Ascending aorta (tissue), 2 donors: ENCODE data around the gene TXNL4A. TPM values are rescaled to one million over a fixed set of nuclear protein-coding genes. Genes with fewer than 3 reads are reported as not detected.
"Not testable (repeated sequence)": the region's sequence is repeated elsewhere in the genome, so short reads cannot be mapped to it uniquely, and the experiment has no call there.

Experiments
- DNase-seq, 2 donors: peaks; one replicate each; pipeline ENCODE4 v3.0.0-alpha.2; 2019; ENCODE audit warnings: low spot score in 2 of 2
- H3K27ac ChIP-seq, 2 donors: fragments of 200-600 bp; sonication (generic); one replicate each; pipeline ENCODE4 v1.5.1; 2016 to 2017; ENCODE audit warnings: mild to moderate bottlenecking in 1 of 2
- H3K27me3 ChIP-seq: fragments of 200-600 bp; sonication (generic); one replicate; pipeline ENCODE4 v1.5.1; 2017
- H3K36me3 ChIP-seq, 2 donors: fragments of 200-600 bp; sonication (generic); one replicate each; pipeline ENCODE4 v1.5.1; 2016
- H3K4me1 ChIP-seq, 2 donors: fragments of 200-600 bp; sonication (generic); one replicate each; pipeline ENCODE4 v1.5.1; 2016 to 2017; ENCODE audit warnings: mild to moderate bottlenecking in 1 of 2
- H3K4me3 ChIP-seq, 2 donors: fragments of 200-600 bp; sonication (generic); one replicate each; pipeline ENCODE4 v1.5.1; 2016 to 2017; ENCODE audit warnings: mild to moderate bottlenecking in 1 of 2
- H3K9me3 ChIP-seq, 2 donors: fragments of 200-600 bp; sonication (generic); one replicate each; pipeline ENCODE4 v1.5.1; 2016
- CTCF ChIP-seq, 3 experiments: fragments of 200-600 bp in 2 of 3; fragments of 450-650 bp in 1 of 3; sonication (generic) in 2 of 3; IDR thresholded peaks; one replicate each; pipeline ENCODE4 v1.5.1; 2016 to 2019; ENCODE audit warnings: antibody characterized with exemption in 3 of 3, mild to moderate bottlenecking in 1 of 3, moderate library complexity in 1 of 3
- intact Hi-C: fragments of 100-400 bp; cut with DNase I; formaldehyde crosslinking; loops from one replicate; pipeline ENCODE4 v1.15.1; 2023
- total RNA-seq: library from RNA; depleted of rRNA; stranded (reverse); fragments of >200 nt; gene quantifications from one replicate; pipeline ENCODE4 v1.1.0, GENCODE V29; 2016

TXNL4A gene
- total RNA-seq, 1 donor from 2014 or later, result 16.5 TPM

GRCh38 chr18:80012714-80013113 is 24.4 kb upstream of the TXNL4A start:
- intact Hi-C loops, result no loop called here
- Histone ChIP-seq H3K36me3 (no peaks in the 10 kb centered on the region), H3K9me3 (peaks cover 10 to 50% of the 10 kb centered on the region in 2 donors), H3K4me3 (no peak overlapping the region), H3K27me3 (no peaks in the 10 kb centered on the region), H3K4me1 (no peaks in the 10 kb centered on the region), H3K27ac (no peak overlapping the region)
- no peak for TF ChIP-seq CTCF (IDR thresholded peaks at IDR 0.05)
- DNase-seq, result no peak

- H3K4me1 ChIP-seq, H3K27ac ChIP-seq, H3K4me3 ChIP-seq, intact Hi-C loops, H3K36me3 ChIP-seq, DNase-seq, H3K27me3 ChIP-seq: not testable (repeated sequence)
- H3K9me3 ChIP-seq, result peaks cover 10 to 50% of the 10 kb centered on the region in 2 donors
Measured at GRCh38 chr18:80011496-80012137, 23.3 kb upstream of the TXNL4A start.

- no peak for TF ChIP-seq CTCF (IDR thresholded peaks at IDR 0.05)
- Histone ChIP-seq H3K36me3 (no peaks in the 10 kb centered on the region), H3K9me3 (peaks cover 10 to 50% of the 10 kb centered on the region in 2 donors), H3K4me3 (peak overlapping the region in 1 of 2 donors; percentile 0), H3K27ac (peak overlapping the region; percentile 51 to 66), H3K4me1 (no peaks in the 10 kb centered on the region), H3K27me3 (no peaks in the 10 kb centered on the region)
- intact Hi-C loops, result loop anchor here (1.0 kb wide), 2 partner anchors 22 to 23 kb away; partner anchors contain the start of gene TXNL4A
- no peak for DNase-seq
Measured at GRCh38 chr18:80010551-80010906, 22.2 kb upstream of the TXNL4A start.

GRCh38 chr18:80009661-80010550 is 21.5 kb upstream of the TXNL4A start:
- no peaks in the 10 kb centered on the region for H3K36me3 ChIP-seq
- H3K9me3 ChIP-seq, result peaks cover 10 to 48% of the 10 kb centered on the region in 2 donors
- no peak for TF ChIP-seq CTCF (IDR thresholded peaks at IDR 0.05)
- peak overlapping the region; percentile 34 to 66 for H3K27ac ChIP-seq
- H3K4me3 ChIP-seq, result peak overlapping the region in 1 of 2 donors; percentile 0
- no peaks in the 10 kb centered on the region for H3K27me3 ChIP-seq
- no peaks in the 10 kb centered on the region for H3K4me1 ChIP-seq
- peak; percentile 58 to 89 for DNase-seq
- intact Hi-C loops, result loop anchor here (1.0 kb wide), 2 partner anchors 22 to 23 kb away; partner anchors contain the start of gene TXNL4A

GRCh38 chr18:80006724-80007123 is 18.4 kb upstream of the TXNL4A start:
- peaks cover 0 to 19% of the 10 kb centered on the region in 2 donors for H3K9me3 ChIP-seq
- no peaks in the 10 kb centered on the region for H3K36me3 ChIP-seq
- TF ChIP-seq CTCF (IDR thresholded peaks at IDR 0.05), result no peak
- H3K4me3 ChIP-seq, result no peak overlapping the region
- H3K4me1 ChIP-seq, result no peaks in the 10 kb centered on the region
- no peak overlapping the region for H3K27ac ChIP-seq
- no peaks in the 10 kb centered on the region for H3K27me3 ChIP-seq
- DNase-seq, result no peak
- intact Hi-C loops, result no loop called here
